Adrenal gland (tissue), 12 donors: ENCODE data around the gene IQGAP1. TPM values are rescaled to one million over a fixed set of nuclear protein-coding genes. Genes with fewer than 3 reads are reported as not detected.

Experiments used
- DNase-seq, 7 donors: peaks; one replicate each; pipeline ENCODE4 v3.0.0-alpha.2; 2019 to 2020
- H3K27ac ChIP-seq, 5 donors: fragments of 200-600 bp; sonication (generic) in 4 of 5; 1 replicate in 3 of 5; 2 replicates in 2 of 5; pipeline versions ENCODE4 v1.5.1 to v1.8.0; 2016 to 2020; ENCODE audit warnings: mild to moderate bottlenecking in 1 of 5
- H3K27me3 ChIP-seq: fragments of 200-600 bp; 2 replicates; pipeline ENCODE4 v1.8.0; 2021
- H3K36me3 ChIP-seq, 2 donors: fragments of 200-600 bp; replicated peaks in 1 of 2; 1 replicate in 1 of 2; 2 replicates in 1 of 2; pipeline versions ENCODE4 v1.5.1 to v1.8.0; 2018 to 2022
- H3K4me1 ChIP-seq, 2 donors: fragments of 200-600 bp; replicated peaks in 1 of 2; 1 replicate in 1 of 2; 2 replicates in 1 of 2; pipeline versions ENCODE4 v1.5.1 to v1.8.0; 2018 to 2021
- H3K4me3 ChIP-seq, 4 donors: fragments of 200-600 bp; sonication (generic) in 3 of 4; one replicate each; pipeline ENCODE4 v1.5.1; 2016 to 2018
- H3K9me3 ChIP-seq, 3 donors: fragments of 200-600 bp; sonication (generic) in 1 of 3; replicated peaks in 1 of 3; 1 replicate in 2 of 3; 2 replicates in 1 of 3; pipeline versions ENCODE4 v1.5.1 to v1.8.0; 2016 to 2021
- CTCF ChIP-seq, 6 experiments: fragments of 450-650 bp in 4 of 6; fragments of 200-600 bp in 2 of 6; sonication (generic) in 1 of 6; IDR thresholded peaks; 1 replicate in 5 of 6; 2 replicates in 1 of 6; pipeline versions ENCODE4 v1.5.1 to v1.8.0; 2016 to 2021; ENCODE audit warnings: antibody characterized with exemption in 6 of 6, mild to moderate bottlenecking in 2 of 6, moderate library complexity in 1 of 6
- POLR2A ChIP-seq, 2 donors: fragments of 450-650 bp; IDR thresholded peaks; one replicate each; pipeline ENCODE4 v1.6.1; 2017; ENCODE audit warnings: antibody characterized with exemption in 2 of 2, mild to moderate bottlenecking in 2 of 2, moderate library complexity in 1 of 2
- WGBS, 4 donors: extraction: QIAGEN DNeasy Blood & Tissue Kit in 2 of 4; methylation state at CpG; one replicate each; pipeline versions ENCODE4 v1.1.5 to v1.1.7; 2013 to 2017; 5-methylcytosine and 5-hydroxymethylcytosine counted together
- intact Hi-C, 2 donors: fragments of 100-400 bp; cut with DNase I; formaldehyde crosslinking; loops; one replicate each; pipeline versions ENCODE4 v1.14.1 to v1.15.0; 2022 to 2023
- polyA plus RNA-seq, 3 donors: library from polyadenylated mRNA; stranded (reverse); fragments of 200-250 nt in 2 of 3; fragments of 350-450 nt in 1 of 3; fragmentation: Illumina TruSeq in 1 of 3; extraction: RNeasy Lipid Tissue Mini Kit (QIAGEN cat#74804) in 1 of 3; gene quantifications; one replicate each; pipeline ENCODE4 v1.2.3, GENCODE V29; 2013 to 2014
- total RNA-seq, 9 donors: library from RNA; depleted of rRNA in 4 of 9; stranded (reverse); fragments of >200 nt in 4 of 9; fragments of 120-200 nt in 1 of 9; fragmentation: NEBNext Ultra II Directional in 1 of 9; extraction: Animal tissue kit (Norgen Biotek cat#: 25700) in 1 of 9; gene quantifications; one replicate each; pipeline versions ENCODE4 v1.1.0 to v1.2.4, GENCODE V29; 2013 to 2023
- donor health status: healthy with polysubstance abuse.
- donor health status: Bipolar disorder and iron deficiency.
- donor health status: DM: yes; HTN: yes; CAD: no.
- donor health status: DM: no; HTN: no; CAD: no.
- donor health status: DM: no; HTN: no; CAD: no.
- donor health status: DM: yes; HTN: yes; CAD: no.

IQGAP1 gene
- total and polyA plus RNA-seq, 12 donors, result 34.3 to 261 (median 150) TPM

GRCh38 chr15:90451053-90451850, 63.2 kb downstream of the IQGAP1 start:
- 92 to 93% (median 92%) methylated on average over 5 of the region's 5 CpGs for WGBS, 4 donors
- no peak for DNase-seq
- no peak overlapping the region for H3K27ac ChIP-seq
- no peak for TF ChIP-seq CTCF (IDR thresholded peaks at IDR 0.05)
- TF ChIP-seq POLR2A (IDR thresholded peaks at IDR 0.05), result no peak
- H3K9me3 ChIP-seq, result no peaks in the 10 kb centered on the region
- intact Hi-C loops, result no loop called here
- peaks cover 0 to 68% of the 10 kb centered on the region in 2 donors for H3K36me3 ChIP-seq
- H3K27me3 ChIP-seq, result no peaks in the 10 kb centered on the region
- H3K4me3 ChIP-seq, result no peak overlapping the region
- no peaks in the 10 kb centered on the region for H3K4me1 ChIP-seq

GRCh38 chr15:90456236-90456635, 68.2 kb downstream of the IQGAP1 start:
- 93 to 97% (median 95%) methylated on average over 5 of the region's 5 CpGs for WGBS, 4 donors
- intact Hi-C loops, result no loop called here
- H3K9me3 ChIP-seq, result no peaks in the 10 kb centered on the region
- no peaks in the 10 kb centered on the region for H3K4me1 ChIP-seq
- no peak overlapping the region for H3K27ac ChIP-seq
- H3K4me3 ChIP-seq, result no peak overlapping the region
- H3K36me3 ChIP-seq, result peaks cover 0 to 72% of the 10 kb centered on the region in 2 donors
- no peak for DNase-seq
- no peak for TF ChIP-seq CTCF (IDR thresholded peaks at IDR 0.05)
- TF ChIP-seq POLR2A (IDR thresholded peaks at IDR 0.05), result no peak
- no peaks in the 10 kb centered on the region for H3K27me3 ChIP-seq

GRCh38 chr15:90458061-90458460, 70.0 kb downstream of the IQGAP1 start:
- Histone ChIP-seq H3K4me1 (peaks cover 0 to 3% of the 10 kb centered on the region in 2 donors), H3K9me3 (no peaks in the 10 kb centered on the region), H3K27me3 (no peaks in the 10 kb centered on the region), H3K36me3 (peaks cover 0 to 65% of the 10 kb centered on the region in 2 donors), H3K27ac (peak overlapping the region in 1 of 5 donors; percentile 10), H3K4me3 (no peak overlapping the region)
- WGBS, 4 donors, result 82 to 89% (median 85%) methylated on average over 4 of the region's 4 CpGs
- DNase-seq, result no peak
- intact Hi-C loops, result no loop called here
- TF ChIP-seq POLR2A (IDR thresholded peaks at IDR 0.05), result no peak
- no peak for TF ChIP-seq CTCF (IDR thresholded peaks at IDR 0.05)

- TF ChIP-seq CTCF (IDR thresholded peaks at IDR 0.05) (no peak), POLR2A (IDR thresholded peaks at IDR 0.05) (no peak)
- intact Hi-C loops, result no loop called here
- peak overlapping the region in 1 of 5 donors; percentile 10 for H3K27ac ChIP-seq
These were observed 71.3 kb downstream of the IQGAP1 start for GRCh38 chr15:90459368-90459767.

More at GRCh38 chr15:90459368-90459767, 71.3 kb downstream of the IQGAP1 start:
- 62 to 76% (median 65%) methylated on average over 4 of the region's 4 CpGs for WGBS, 4 donors
- Histone ChIP-seq H3K27me3 (no peaks in the 10 kb centered on the region), H3K36me3 (peaks cover 0 to 52% of the 10 kb centered on the region in 2 donors), H3K4me3 (no peak overlapping the region), H3K9me3 (no peaks in the 10 kb centered on the region), H3K4me1 (peaks cover 0 to 10% of the 10 kb centered on the region in 2 donors)
- no peak for DNase-seq
